HT1080 (cell line): ENCODE data around the gene BPIFA3. TPM values are rescaled to one million over a fixed set of nuclear protein-coding genes. Genes with fewer than 3 reads are reported as not detected.
"Not testable (repeated sequence)": the region's sequence is repeated elsewhere in the genome, so short reads cannot be mapped to it uniquely, and the experiment has no call there.

Experiments
- DNase-seq: peaks from one replicate; pipeline ENCODE4 v3.0.0-alpha.2; 2015; ENCODE audit warnings: low read depth
- polyA plus RNA-seq, 2 experiments: library from polyadenylated mRNA; depleted of rRNA; stranded (reverse); fragments of >200 nt; gene quantifications; 2 replicates each; pipeline ENCODE4 v1.2.3, GENCODE V29; 2015
- total RNA-seq: library from RNA; depleted of rRNA; stranded (reverse); fragments of >200 nt; shearing (Covaris generic); gene quantifications from 2 replicates; pipeline ENCODE4 v1.2.3, GENCODE V29; 2014; rRNA removed

BPIFA3 gene
- total RNA-seq = not detected in 2 replicates
- not detected in 2 replicates for polyA plus RNA-seq (2015; cell fraction: cytosol; rRNA removed)
- polyA plus RNA-seq (2015; cell fraction: nucleus; rRNA removed) = not detected in 2 replicates

- DNase-seq = no peak
These were observed at the start of gene BPIFA3 for GRCh38 chr20:33217052-33217451. BPIFA3 (plus strand) TSS chr20:33217352; CDS start chr20:33217537, 185 bp downstream.

GRCh38 chr20:33167859-33168258 is 49.3 kb upstream of the BPIFA3 start, which contains the start of gene BPIFA2:
BPIFA2 (plus strand) TSS chr20:33168159; CDS start chr20:33169146, 987 bp downstream.
- DNase-seq = no peak

- DNase-seq = peak; percentile 7
These were observed 47.9 kb upstream of the BPIFA3 start for GRCh38 chr20:33169176-33169794.

- DNase-seq = no peak
These were observed 44.4 kb upstream of the BPIFA3 start for GRCh38 chr20:33172781-33173180.

- DNase-seq = no peak
These were observed 42.0 kb upstream of the BPIFA3 start for GRCh38 chr20:33175123-33175522.

GRCh38 chr20:33176101-33176500 is 41.1 kb upstream of the BPIFA3 start:
- no peak for DNase-seq

- no peak for DNase-seq
These were observed 39.3 kb upstream of the BPIFA3 start for GRCh38 chr20:33177866-33178265.

- DNase-seq = no peak
These were observed 38.4 kb upstream of the BPIFA3 start for GRCh38 chr20:33178726-33179125.

GRCh38 chr20:33180169-33180568 is 37.0 kb upstream of the BPIFA3 start:
- no peak for DNase-seq

- DNase-seq = no peak
These were observed 35.6 kb upstream of the BPIFA3 start for GRCh38 chr20:33181482-33182093.

- no peak for DNase-seq
These were observed 33.8 kb upstream of the BPIFA3 start for GRCh38 chr20:33183312-33183711.

- not testable (repeated sequence) for DNase-seq
These were observed 32.0 kb upstream of the BPIFA3 start for GRCh38 chr20:33185031-33185590.

- no peak for DNase-seq
These were observed 29.7 kb upstream of the BPIFA3 start for GRCh38 chr20:33187491-33187890.

- DNase-seq = no peak
These were observed 28.7 kb upstream of the BPIFA3 start for GRCh38 chr20:33188421-33188820.

GRCh38 chr20:33191484-33191883 is 25.7 kb upstream of the BPIFA3 start:
- no peak for DNase-seq

- no peak for DNase-seq
These were observed 25.2 kb upstream of the BPIFA3 start for GRCh38 chr20:33191955-33192354.

- no peak for DNase-seq
These were observed 24.1 kb upstream of the BPIFA3 start for GRCh38 chr20:33192912-33193501.

GRCh38 chr20:33199026-33199425 is 18.1 kb upstream of the BPIFA3 start:
- no peak for DNase-seq

GRCh38 chr20:33202451-33202850 is 14.7 kb upstream of the BPIFA3 start:
- DNase-seq = no peak

GRCh38 chr20:33203444-33203843 is 13.7 kb upstream of the BPIFA3 start:
- no peak for DNase-seq

GRCh38 chr20:33209789-33210188 is 7.4 kb upstream of the BPIFA3 start:
- DNase-seq = peak; percentile 26

GRCh38 chr20:33210371-33210770 is 6.8 kb upstream of the BPIFA3 start:
- DNase-seq = no peak
